ENCODE results near the gene LIPE.

LIPE gene

GRCh38 chr19:42386974-42387707 is 40.0 kb downstream of the LIPE start:
- peak; percentile 73 for DNase-seq (ENCODE audit: low read depth)
- peak overlapping the region; percentile 53 for H3K4me3 ChIP-seq (ENCODE audit: low read depth, low read length)
- TF ChIP-seq CTCF (IDR thresholded peaks at IDR 0.05; ENCODE audit: control insufficient read depth, extremely low read depth, insufficient read depth): peak; percentile 37

GRCh38 chr19:42380155-42380554 is 47.0 kb downstream of the LIPE start:
- no peak overlapping the region for H3K4me3 ChIP-seq (ENCODE audit: low read depth, low read length)
- TF ChIP-seq CTCF (IDR thresholded peaks at IDR 0.05; ENCODE audit: control insufficient read depth, extremely low read depth, insufficient read depth): no peak
- no peak for DNase-seq (ENCODE audit: low read depth)

- DNase-seq (ENCODE audit: low read depth): no peak
- H3K4me3 ChIP-seq (ENCODE audit: low read depth, low read length): no peak overlapping the region
- no peak for TF ChIP-seq CTCF (IDR thresholded peaks at IDR 0.05; ENCODE audit: control insufficient read depth, extremely low read depth, insufficient read depth)
These were observed 48.7 kb downstream of the LIPE start for GRCh38 chr19:42378225-42379215.

GRCh38 chr19:42376177-42376555 is 51.0 kb downstream of the LIPE start:
- DNase-seq (ENCODE audit: low read depth): no peak
- no peak overlapping the region for H3K4me3 ChIP-seq (ENCODE audit: low read depth, low read length)
- no peak for TF ChIP-seq CTCF (IDR thresholded peaks at IDR 0.05; ENCODE audit: control insufficient read depth, extremely low read depth, insufficient read depth)

- DNase-seq (ENCODE audit: low read depth): no peak
- no peak for TF ChIP-seq CTCF (IDR thresholded peaks at IDR 0.05; ENCODE audit: control insufficient read depth, extremely low read depth, insufficient read depth)
- no peak overlapping the region for H3K4me3 ChIP-seq (ENCODE audit: low read depth, low read length)
These were observed 51.6 kb downstream of the LIPE start for GRCh38 chr19:42375415-42376176.

GRCh38 chr19:42374826-42375376 is 52.3 kb downstream of the LIPE start:
- no peak for DNase-seq (ENCODE audit: low read depth)
- no peak overlapping the region for H3K4me3 ChIP-seq (ENCODE audit: low read depth, low read length)
- TF ChIP-seq CTCF (IDR thresholded peaks at IDR 0.05; ENCODE audit: control insufficient read depth, extremely low read depth, insufficient read depth): no peak

Data from LNCaP clone FGC (cell line).